Measurements from ENCODE around the gene SLX1A.

- TF ChIP-seq POLR2A (IDR thresholded peaks at IDR 0.05), result no peak
- TF ChIP-seq CTCF (IDR thresholded peaks at IDR 0.05 in 8 of 11, conservative IDR thresholded peaks at IDR 0.05 in 3 of 11), result peak; percentile 54 to 90 (median 84)
Observed at GRCh38 chr16:30186782-30187555, 6.7 kb upstream of the SLX1A start.

All from spleen (tissue), 7 donors.